ENCODE data around the gene PTH1R.

The PTH1R gene

GRCh38 chr3:46877406-46878125, at the start of gene PTH1R:
Gene PTH1R, plus strand, starts transcription at chr3:46877721. Its CDS starts 5,839 bp downstream, at chr3:46883560.
- H3K9me3 ChIP-seq (ENCODE audit: low read length) = no peaks in the 10 kb centered on the region
- H3K27me3 ChIP-seq (ENCODE audit: control insufficient read depth in 1 of 2, insufficient read depth in 2 of 2, low read length in 2 of 2) = peaks cover 0 to 15% of the 10 kb centered on the region in 2 donors
- H3K9ac ChIP-seq (ENCODE audit: low read length) = no peak within 1 kb of the TSS
- peaks cover 26% of the 10 kb centered on the region for H3K4me1 ChIP-seq (ENCODE audit: insufficient read depth, low read length)
- H3K4me3 ChIP-seq (ENCODE audit: low read depth in 1 of 2, low read length in 2 of 2) = no peak within 1 kb of the TSS
- no peak within 1 kb of the TSS for H3K27ac ChIP-seq (ENCODE audit: low read depth, low read length)
- no peaks in the 10 kb centered on the region for H3K36me3 ChIP-seq (ENCODE audit: insufficient read depth, low read length)

- no peaks in the 10 kb centered on the region for H3K4me1 ChIP-seq (ENCODE audit: insufficient read depth, low read length)
- no peak overlapping the region for H3K27ac ChIP-seq (ENCODE audit: low read depth, low read length)
- H3K36me3 ChIP-seq (ENCODE audit: insufficient read depth, low read length) = no peaks in the 10 kb centered on the region
- H3K4me3 ChIP-seq (ENCODE audit: low read depth in 1 of 2, low read length in 2 of 2) = no peak overlapping the region
- no peak overlapping the region for H3K9ac ChIP-seq (ENCODE audit: low read length)
- no peaks in the 10 kb centered on the region for H3K9me3 ChIP-seq (ENCODE audit: low read length)
- H3K27me3 ChIP-seq (ENCODE audit: control insufficient read depth in 1 of 2, insufficient read depth in 2 of 2, low read length in 2 of 2) = no peaks in the 10 kb centered on the region
Measured at GRCh38 chr3:46829699-46830208, 47.8 kb upstream of the PTH1R start.

- Histone ChIP-seq H3K27ac (ENCODE audit: low read depth, low read length) (no peak overlapping the region), H3K9me3 (ENCODE audit: low read length) (no peaks in the 10 kb centered on the region), H3K4me1 (ENCODE audit: insufficient read depth, low read length) (no peaks in the 10 kb centered on the region), H3K4me3 (ENCODE audit: low read depth in 1 of 2, low read length in 2 of 2) (no peak overlapping the region), H3K9ac (ENCODE audit: low read length) (no peak overlapping the region), H3K27me3 (ENCODE audit: control insufficient read depth in 1 of 2, insufficient read depth in 2 of 2, low read length in 2 of 2) (no peaks in the 10 kb centered on the region), H3K36me3 (ENCODE audit: insufficient read depth, low read length) (no peaks in the 10 kb centered on the region)
Measured at GRCh38 chr3:46830801-46831200, 46.7 kb upstream of the PTH1R start.

- no peak overlapping the region for H3K9ac ChIP-seq (ENCODE audit: low read length)
- no peak overlapping the region for H3K4me3 ChIP-seq (ENCODE audit: low read depth in 1 of 2, low read length in 2 of 2)
- no peaks in the 10 kb centered on the region for H3K9me3 ChIP-seq (ENCODE audit: low read length)
- no peaks in the 10 kb centered on the region for H3K36me3 ChIP-seq (ENCODE audit: insufficient read depth, low read length)
- no peaks in the 10 kb centered on the region for H3K27me3 ChIP-seq (ENCODE audit: control insufficient read depth in 1 of 2, insufficient read depth in 2 of 2, low read length in 2 of 2)
- H3K27ac ChIP-seq (ENCODE audit: low read depth, low read length) = no peak overlapping the region
- no peaks in the 10 kb centered on the region for H3K4me1 ChIP-seq (ENCODE audit: insufficient read depth, low read length)
Measured at GRCh38 chr3:46831316-46831715, 46.2 kb upstream of the PTH1R start.

GRCh38 chr3:46831841-46832240, 45.7 kb upstream of the PTH1R start:
- no peak overlapping the region for H3K9ac ChIP-seq (ENCODE audit: low read length)
- no peaks in the 10 kb centered on the region for H3K36me3 ChIP-seq (ENCODE audit: insufficient read depth, low read length)
- H3K27me3 ChIP-seq (ENCODE audit: control insufficient read depth in 1 of 2, insufficient read depth in 2 of 2, low read length in 2 of 2) = no peaks in the 10 kb centered on the region
- H3K4me1 ChIP-seq (ENCODE audit: insufficient read depth, low read length) = no peaks in the 10 kb centered on the region
- H3K9me3 ChIP-seq (ENCODE audit: low read length) = no peaks in the 10 kb centered on the region
- H3K4me3 ChIP-seq (ENCODE audit: low read depth in 1 of 2, low read length in 2 of 2) = no peak overlapping the region
- H3K27ac ChIP-seq (ENCODE audit: low read depth, low read length) = no peak overlapping the region

- no peak overlapping the region for H3K27ac ChIP-seq (ENCODE audit: low read depth, low read length)
Measured at GRCh38 chr3:46833346-46834300, 43.9 kb upstream of the PTH1R start.

GRCh38 chr3:46835054-46835453, 42.5 kb upstream of the PTH1R start:
- Histone ChIP-seq H3K9ac (ENCODE audit: low read length) (no peak overlapping the region), H3K36me3 (ENCODE audit: insufficient read depth, low read length) (no peaks in the 10 kb centered on the region), H3K9me3 (ENCODE audit: low read length) (peaks cover 5% of the 10 kb centered on the region), H3K4me3 (ENCODE audit: low read depth in 1 of 2, low read length in 2 of 2) (no peak overlapping the region), H3K27me3 (ENCODE audit: control insufficient read depth in 1 of 2, insufficient read depth in 2 of 2, low read length in 2 of 2) (no peaks in the 10 kb centered on the region), H3K4me1 (ENCODE audit: insufficient read depth, low read length) (no peaks in the 10 kb centered on the region), H3K27ac (ENCODE audit: low read depth, low read length) (no peak overlapping the region)

More at GRCh38 chr3:46833346-46834300, 43.9 kb upstream of the PTH1R start:
- H3K9me3 ChIP-seq (ENCODE audit: low read length) = peaks cover 5% of the 10 kb centered on the region
- H3K9ac ChIP-seq (ENCODE audit: low read length) = no peak overlapping the region
- no peaks in the 10 kb centered on the region for H3K27me3 ChIP-seq (ENCODE audit: control insufficient read depth in 1 of 2, insufficient read depth in 2 of 2, low read length in 2 of 2)
- no peak overlapping the region for H3K4me3 ChIP-seq (ENCODE audit: low read depth in 1 of 2, low read length in 2 of 2)
- H3K4me1 ChIP-seq (ENCODE audit: insufficient read depth, low read length) = no peaks in the 10 kb centered on the region
- H3K36me3 ChIP-seq (ENCODE audit: insufficient read depth, low read length) = no peaks in the 10 kb centered on the region

DNA sequence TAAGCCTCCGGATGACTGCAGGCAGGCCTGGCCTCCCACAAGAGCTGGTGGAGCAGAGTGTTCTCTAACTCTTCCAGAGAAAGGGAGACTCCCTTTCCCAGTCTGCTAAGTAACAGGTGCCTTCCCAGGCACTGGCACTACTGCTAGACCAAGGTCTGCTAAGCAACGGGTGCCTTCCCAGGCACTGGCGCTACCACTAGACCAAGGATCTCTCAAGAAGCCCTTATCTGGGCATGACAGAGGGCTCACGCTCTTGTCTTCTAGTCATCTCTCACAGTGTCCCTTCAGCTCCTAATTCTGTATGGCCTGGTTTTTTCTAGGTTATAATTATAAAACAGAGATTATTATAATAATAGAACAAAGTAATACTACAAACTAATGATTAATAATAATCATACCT, 42.0 kb upstream of the PTH1R start:
- no peaks in the 10 kb centered on the region for H3K36me3 ChIP-seq (ENCODE audit: insufficient read depth, low read length)
- no peak overlapping the region for H3K27ac ChIP-seq (ENCODE audit: low read depth, low read length)
- H3K27me3 ChIP-seq (ENCODE audit: control insufficient read depth in 1 of 2, insufficient read depth in 2 of 2, low read length in 2 of 2) = no peaks in the 10 kb centered on the region
- no peak overlapping the region for H3K9ac ChIP-seq (ENCODE audit: low read length)
- no peak overlapping the region for H3K4me3 ChIP-seq (ENCODE audit: low read depth in 1 of 2, low read length in 2 of 2)
- peaks cover 5% of the 10 kb centered on the region for H3K9me3 ChIP-seq (ENCODE audit: low read length)
- no peaks in the 10 kb centered on the region for H3K4me1 ChIP-seq (ENCODE audit: insufficient read depth, low read length)

DNA sequence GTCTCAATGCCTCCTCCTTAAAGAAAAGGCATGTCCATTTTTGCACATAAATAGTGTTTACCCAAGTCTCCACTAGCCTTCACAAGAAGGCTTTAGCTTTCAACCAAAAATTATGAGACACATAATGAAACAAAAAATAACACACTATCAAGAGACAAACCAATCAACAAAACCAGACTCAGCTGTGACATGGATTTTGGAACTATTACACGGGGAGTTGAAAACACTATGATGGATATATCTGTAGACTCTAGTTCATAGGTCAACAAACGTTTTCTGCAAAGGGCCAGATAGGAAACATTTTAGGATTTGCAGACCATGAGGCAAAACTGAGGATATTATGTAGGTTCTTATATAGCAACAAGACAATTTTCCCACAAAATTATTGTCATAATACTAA, 39.2 kb upstream of the PTH1R start:
- H3K9ac ChIP-seq (ENCODE audit: low read length) = no peak overlapping the region
- H3K27ac ChIP-seq (ENCODE audit: low read depth, low read length) = no peak overlapping the region
- peaks cover 5% of the 10 kb centered on the region for H3K9me3 ChIP-seq (ENCODE audit: low read length)
- H3K4me1 ChIP-seq (ENCODE audit: insufficient read depth, low read length) = no peaks in the 10 kb centered on the region
- H3K4me3 ChIP-seq (ENCODE audit: low read depth in 1 of 2, low read length in 2 of 2) = no peak overlapping the region
- H3K36me3 ChIP-seq (ENCODE audit: insufficient read depth, low read length) = no peaks in the 10 kb centered on the region
- no peaks in the 10 kb centered on the region for H3K27me3 ChIP-seq (ENCODE audit: control insufficient read depth in 1 of 2, insufficient read depth in 2 of 2, low read length in 2 of 2)

DNA sequence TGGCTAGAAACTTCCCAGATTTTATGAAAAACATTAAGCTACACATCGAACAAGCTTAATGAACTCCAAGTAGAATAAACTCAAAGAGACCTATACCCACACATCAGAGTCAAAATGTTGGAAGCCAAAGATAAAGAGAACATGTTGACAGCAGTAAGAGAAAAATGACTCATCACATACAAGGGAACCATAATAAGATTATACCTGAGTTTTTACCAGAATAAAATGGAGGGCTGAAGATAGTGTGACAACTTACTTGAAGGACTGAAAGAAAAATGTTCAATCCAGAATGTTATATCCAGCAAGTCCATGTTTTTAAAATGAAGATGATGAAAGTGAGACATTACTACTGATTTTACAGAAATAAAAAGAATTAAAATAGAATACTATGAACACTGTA, 37.0 kb upstream of the PTH1R start:
- Histone ChIP-seq H3K36me3 (ENCODE audit: insufficient read depth, low read length) (no peaks in the 10 kb centered on the region), H3K9ac (ENCODE audit: low read length) (no peak overlapping the region), H3K27me3 (ENCODE audit: control insufficient read depth in 1 of 2, insufficient read depth in 2 of 2, low read length in 2 of 2) (no peaks in the 10 kb centered on the region), H3K4me1 (ENCODE audit: insufficient read depth, low read length) (peaks cover 4% of the 10 kb centered on the region), H3K27ac (ENCODE audit: low read depth, low read length) (no peak overlapping the region), H3K4me3 (ENCODE audit: low read depth in 1 of 2, low read length in 2 of 2) (no peak overlapping the region), H3K9me3 (ENCODE audit: low read length) (peaks cover 5% of the 10 kb centered on the region)

GRCh38 chr3:46843508-46843907, 34.0 kb upstream of the PTH1R start:
- Histone ChIP-seq H3K4me1 (ENCODE audit: insufficient read depth, low read length) (peaks cover 11% of the 10 kb centered on the region), H3K36me3 (ENCODE audit: insufficient read depth, low read length) (no peaks in the 10 kb centered on the region), H3K27me3 (ENCODE audit: control insufficient read depth in 1 of 2, insufficient read depth in 2 of 2, low read length in 2 of 2) (no peaks in the 10 kb centered on the region), H3K9ac (ENCODE audit: low read length) (no peak overlapping the region), H3K27ac (ENCODE audit: low read depth, low read length) (no peak overlapping the region), H3K9me3 (ENCODE audit: low read length) (peaks cover under 1% of the 10 kb centered on the region), H3K4me3 (ENCODE audit: low read depth in 1 of 2, low read length in 2 of 2) (no peak overlapping the region)

Measured in muscle layer of colon (tissue), 2 donors.